ENCODE data around the gene CD19.
A peak's percentile ranks its signal among the peaks of the same experiment; 100 is the strongest.
"Not testable (repeated sequence)": the region's sequence is repeated elsewhere in the genome, so short reads cannot be mapped to it uniquely, and the experiment has no call there.

Gene CD19

DNA sequence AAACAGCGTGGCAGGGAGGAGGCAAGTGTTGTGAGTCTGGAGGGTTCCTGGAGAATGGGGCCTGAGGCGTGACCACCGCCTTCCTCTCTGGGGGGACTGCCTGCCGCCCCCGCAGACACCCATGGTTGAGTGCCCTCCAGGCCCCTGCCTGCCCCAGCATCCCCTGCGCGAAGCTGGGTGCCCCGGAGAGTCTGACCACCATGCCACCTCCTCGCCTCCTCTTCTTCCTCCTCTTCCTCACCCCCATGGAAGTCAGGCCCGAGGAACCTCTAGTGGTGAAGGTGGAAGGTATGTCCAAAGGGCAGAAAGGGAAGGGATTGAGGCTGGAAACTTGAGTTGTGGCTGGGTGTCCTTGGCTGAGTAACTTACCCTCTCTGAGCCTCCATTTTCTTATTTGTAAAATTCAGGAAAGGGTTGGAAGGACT, at the start of gene CD19:
Gene CD19, plus strand, starts transcription at position 171 of the 425 bp plus-strand sequence. Its CDS starts 30 bp downstream, at position 201.
- no peak for TF ChIP-seq CTCF (IDR thresholded peaks at IDR 0.05; ENCODE audit: low read depth, low read length)
- 0 out of 2 replicates have a peak within 1 kb of the TSS, but pooled peaks have one; percentile 2 for H3K4me3 ChIP-seq (ENCODE audit: low read depth, low read length)
- no peaks in the 10 kb centered on the region for H3K27me3 ChIP-seq (ENCODE audit: insufficient read depth, low read depth, severe bottlenecking)
- no peak for DNase-seq
- peak within 1 kb of the TSS; percentile 81 for H3K27ac ChIP-seq
- H3K36me3 ChIP-seq = no peaks in the 10 kb centered on the region
- H3K9me3 ChIP-seq (ENCODE audit: severe bottlenecking) = no peaks in the 10 kb centered on the region

DNA sequence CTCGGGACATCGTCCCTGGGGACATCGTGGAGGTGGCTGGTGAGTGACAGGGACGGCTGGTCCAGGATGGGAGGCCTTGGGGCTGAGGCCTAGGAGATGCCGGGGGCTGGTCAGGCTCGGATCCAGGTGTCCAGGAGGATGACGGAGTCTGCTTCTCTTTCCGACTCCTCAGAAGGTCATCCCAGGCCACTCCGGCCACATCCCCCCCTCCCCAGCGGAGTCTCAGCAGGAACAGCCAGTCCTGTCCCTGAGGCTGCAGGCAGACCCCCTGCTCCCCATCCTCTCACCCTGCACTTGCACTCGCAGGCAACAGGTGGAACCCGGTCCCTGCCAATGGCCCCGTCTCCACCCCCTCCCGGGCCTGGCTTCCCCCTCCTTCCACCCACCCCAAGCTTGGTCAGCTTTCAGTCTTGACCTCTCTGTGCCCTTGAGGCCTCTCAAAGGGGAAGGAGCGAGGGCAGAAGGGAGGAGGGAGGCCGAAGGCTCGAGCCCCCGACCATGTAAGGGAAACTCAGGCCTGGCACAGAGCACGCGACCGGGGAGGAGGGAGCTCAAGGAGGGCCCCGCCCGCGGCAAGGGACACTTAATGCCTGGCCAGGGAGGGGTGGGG, 49.1 kb upstream of the CD19 start:
- TF ChIP-seq CTCF (IDR thresholded peaks at IDR 0.05; ENCODE audit: low read depth, low read length) = peak; percentile 54
- Histone ChIP-seq H3K9me3 (ENCODE audit: severe bottlenecking) (no peaks in the 10 kb centered on the region), H3K36me3 (peaks cover 25% of the 10 kb centered on the region), H3K4me3 (ENCODE audit: low read depth, low read length) (no peak overlapping the region), H3K27me3 (ENCODE audit: insufficient read depth, low read depth, severe bottlenecking) (no peaks in the 10 kb centered on the region), H3K27ac (peak overlapping the region; percentile 75)
- peak; percentile 80 for DNase-seq

DNA sequence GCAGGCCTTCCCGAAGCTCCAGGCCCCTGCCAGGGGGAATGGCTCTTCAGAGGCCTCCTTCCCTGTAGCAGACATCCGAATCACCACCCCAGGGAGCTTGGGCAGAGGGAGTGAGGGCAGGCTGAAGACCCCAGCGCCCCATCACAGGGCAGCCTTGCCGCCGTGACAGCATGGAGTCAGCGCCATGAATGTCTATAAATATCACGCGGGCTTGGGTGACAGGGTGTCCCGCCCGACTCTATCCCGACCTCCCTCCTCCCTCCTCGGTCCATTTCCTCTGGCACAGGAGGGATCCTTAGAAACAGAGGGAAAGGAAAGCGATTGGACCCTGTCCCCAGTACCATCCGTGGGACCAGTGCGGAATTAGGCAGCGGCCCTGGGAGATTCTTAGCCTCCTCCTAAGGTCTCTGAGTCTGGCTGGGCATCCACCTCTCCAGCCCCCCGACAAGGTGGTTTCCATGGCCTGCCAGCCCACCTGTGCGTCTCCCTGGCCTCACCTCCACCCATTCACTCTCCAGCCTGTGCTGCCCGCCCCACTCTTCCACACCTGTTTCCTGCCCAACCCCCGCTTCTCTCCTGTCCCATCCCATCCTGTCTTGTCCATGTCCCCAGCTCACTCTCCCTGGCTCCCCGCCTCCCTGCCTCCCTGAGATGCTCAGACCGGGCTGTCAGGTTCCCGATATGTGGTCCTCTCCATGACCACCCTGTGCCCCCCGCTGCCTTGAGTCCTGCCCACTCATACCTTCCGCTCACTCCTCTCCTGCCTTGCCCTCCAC, 48.4 kb upstream of the CD19 start:
- no peaks in the 10 kb centered on the region for H3K9me3 ChIP-seq (ENCODE audit: severe bottlenecking)
- H3K4me3 ChIP-seq (ENCODE audit: low read depth, low read length) = no peak overlapping the region
- peak overlapping the region; percentile 75 for H3K27ac ChIP-seq
- no peaks in the 10 kb centered on the region for H3K27me3 ChIP-seq (ENCODE audit: insufficient read depth, low read depth, severe bottlenecking)
- TF ChIP-seq CTCF (IDR thresholded peaks at IDR 0.05; ENCODE audit: low read depth, low read length) = no peak
- H3K36me3 ChIP-seq = peaks cover 31% of the 10 kb centered on the region
- DNase-seq = no peak

- DNase-seq = no peak
- peak overlapping the region; percentile 75; the same call in 1 of the 2 replicates for H3K27ac ChIP-seq
- peaks cover 36% of the 10 kb centered on the region for H3K36me3 ChIP-seq
- no peak overlapping the region for H3K4me3 ChIP-seq (ENCODE audit: low read depth, low read length)
- no peaks in the 10 kb centered on the region for H3K27me3 ChIP-seq (ENCODE audit: insufficient read depth, low read depth, severe bottlenecking)
- H3K9me3 ChIP-seq (ENCODE audit: severe bottlenecking) = no peaks in the 10 kb centered on the region
- TF ChIP-seq CTCF (IDR thresholded peaks at IDR 0.05; ENCODE audit: low read depth, low read length) = no peak
Observed at GRCh38 chr16:28884045-28884444, 47.7 kb upstream of the CD19 start.

DNA sequence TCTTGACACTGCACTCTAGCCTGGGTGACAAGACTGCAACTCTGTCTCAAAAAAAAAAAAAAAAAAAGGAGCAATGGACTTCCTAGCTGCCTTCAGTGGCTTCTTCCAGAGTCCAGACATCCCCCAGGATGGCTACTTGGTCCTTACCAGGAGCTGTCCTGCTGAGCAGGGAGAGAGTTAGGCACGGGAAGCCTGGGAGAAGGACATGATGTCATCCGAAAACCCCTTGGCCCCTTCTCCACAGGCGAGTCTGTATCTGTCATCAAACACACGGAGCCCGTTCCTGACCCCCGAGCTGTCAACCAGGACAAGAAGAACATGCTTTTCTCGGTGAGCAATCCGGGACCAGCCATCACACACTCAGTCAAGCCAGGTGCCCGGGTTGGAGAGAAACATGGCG, 44.8 kb upstream of the CD19 start:
- no peak for TF ChIP-seq CTCF (IDR thresholded peaks at IDR 0.05; ENCODE audit: low read depth, low read length)

DNA sequence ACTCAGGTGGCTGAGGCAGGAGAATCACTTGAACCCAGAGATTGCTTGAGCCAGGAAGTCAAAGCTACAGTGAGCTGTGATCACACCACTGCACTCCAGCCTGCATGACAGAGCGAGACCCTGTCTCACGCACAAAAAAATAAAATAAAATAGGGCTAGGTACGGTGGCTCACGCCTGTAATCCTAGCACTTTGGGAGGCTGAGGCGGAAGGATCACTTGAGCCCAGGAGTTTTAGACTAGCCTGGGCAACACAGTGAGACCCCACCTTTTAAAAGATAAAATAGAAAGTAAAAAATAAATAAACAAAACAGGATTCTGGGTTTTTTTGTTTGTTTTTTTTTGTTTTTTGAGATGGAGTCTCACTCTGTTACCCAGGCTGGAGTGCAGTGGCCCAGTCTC, 41.4 kb upstream of the CD19 start:
- not testable (repeated sequence) for H3K27ac ChIP-seq; H3K4me3 ChIP-seq (ENCODE audit: low read depth, low read length); DNase-seq; H3K9me3 ChIP-seq (ENCODE audit: severe bottlenecking); H3K27me3 ChIP-seq (ENCODE audit: insufficient read depth, low read depth, severe bottlenecking)
- H3K36me3 ChIP-seq = peaks cover 59% of the 10 kb centered on the region

More for the DNA sequence above, 44.8 kb upstream of the CD19 start:
- no peaks in the 10 kb centered on the region for H3K27me3 ChIP-seq (ENCODE audit: insufficient read depth, low read depth, severe bottlenecking)
- no peaks in the 10 kb centered on the region for H3K9me3 ChIP-seq (ENCODE audit: severe bottlenecking)
- no peak for DNase-seq
- no peak overlapping the region for H3K27ac ChIP-seq
- H3K4me3 ChIP-seq (ENCODE audit: low read depth, low read length) = no peak overlapping the region
- peaks cover 54% of the 10 kb centered on the region for H3K36me3 ChIP-seq

Data from WERI-Rb-1 (cell line).